Fibroblast of skin of left biceps (primary cell): ENCODE results near the gene NADSYN1.

Source experiments
- DNase-seq, 2 experiments: peaks; one replicate each; pipeline ENCODE4 v3.0.0-alpha.2; 2013; ENCODE audit warnings: low read depth in 2 of 2

The NADSYN1 gene

DNA sequence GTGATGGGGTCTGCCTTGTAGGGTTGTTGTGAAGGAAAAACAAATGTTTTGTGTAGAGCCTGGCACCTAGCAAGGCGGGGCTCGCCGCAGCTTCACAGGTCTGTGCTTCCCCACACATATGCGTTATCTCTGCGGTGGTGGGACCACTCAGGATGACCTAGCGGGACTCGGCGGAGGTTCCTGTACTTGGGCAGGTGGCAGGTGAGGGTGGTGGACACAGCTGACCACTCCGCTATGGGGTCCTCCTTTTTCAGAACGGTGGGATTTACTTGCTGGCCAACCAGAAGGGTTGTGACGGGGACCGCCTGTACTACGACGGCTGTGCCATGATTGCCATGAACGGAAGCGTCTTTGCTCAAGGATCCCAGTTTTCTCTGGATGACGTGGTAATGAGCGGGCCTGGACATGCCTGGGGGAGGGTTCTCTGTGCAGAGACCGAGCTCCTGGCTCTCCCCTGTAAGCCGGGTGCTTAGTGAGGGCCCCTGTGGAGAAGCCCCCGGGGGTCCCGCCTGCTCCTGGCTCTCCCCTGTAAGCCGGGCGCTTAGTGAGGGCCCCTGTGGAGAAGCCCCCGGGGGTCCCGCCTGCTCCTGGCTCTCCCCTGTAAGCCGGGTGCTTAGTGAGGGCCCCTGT, 21.3 kb downstream of the NADSYN1 start:
- no peak for DNase-seq

DNA sequence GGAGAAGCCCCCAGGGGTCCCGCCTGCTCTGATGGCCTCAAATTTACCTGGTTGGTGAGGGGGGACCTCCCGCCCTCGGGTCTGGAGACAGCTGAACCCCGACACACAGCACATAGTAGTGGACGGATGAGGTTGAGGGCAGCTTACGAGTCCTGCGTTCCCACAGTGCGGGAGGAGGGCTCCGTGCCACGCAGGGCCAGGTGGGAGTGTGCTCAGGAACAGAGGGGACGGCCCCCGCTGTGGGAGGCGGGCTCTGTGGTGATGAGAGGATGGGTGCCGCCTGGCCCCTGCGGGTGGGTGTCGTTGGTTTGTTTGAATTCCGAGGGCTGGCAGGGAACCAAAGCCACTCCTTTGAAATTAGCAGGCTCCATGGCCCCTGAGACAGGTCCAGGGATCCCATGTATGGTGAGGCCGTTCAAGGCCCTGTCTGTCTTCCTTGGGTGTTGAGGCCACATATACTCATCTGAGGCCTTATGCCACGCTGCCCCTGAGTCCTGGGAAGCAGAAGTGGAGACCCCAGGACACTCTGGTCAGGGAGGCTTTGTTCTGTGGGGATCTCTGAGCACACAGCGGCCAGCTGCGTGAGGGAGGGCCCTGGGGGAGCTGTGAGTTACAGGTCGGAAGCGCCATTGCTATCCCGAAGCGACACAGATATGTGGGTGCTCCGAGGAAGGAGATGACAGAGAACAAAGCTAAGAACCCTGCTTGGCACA, 21.9 kb downstream of the NADSYN1 start:
- DNase-seq: no peak

DNA sequence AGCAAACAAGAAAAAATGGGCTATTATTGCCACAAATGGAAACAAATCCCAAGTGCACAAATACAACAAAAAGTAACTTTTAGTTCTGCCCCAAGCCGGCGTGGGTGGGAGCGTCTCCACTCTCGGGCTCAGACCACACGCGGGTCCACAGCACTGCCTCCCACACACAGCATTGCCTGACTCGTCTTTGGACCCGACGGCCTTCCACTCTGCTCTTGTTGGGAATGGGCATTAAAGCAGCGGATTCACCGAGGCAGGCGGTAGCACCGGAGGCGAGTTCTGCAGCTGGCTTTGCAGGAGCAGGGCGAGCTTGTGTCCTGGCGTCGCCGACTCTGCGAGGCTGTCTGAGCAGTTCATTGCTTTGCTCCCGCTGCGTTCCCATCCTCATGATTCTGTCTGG, 23.0 kb downstream of the NADSYN1 start:
- no peak for DNase-seq

DNA sequence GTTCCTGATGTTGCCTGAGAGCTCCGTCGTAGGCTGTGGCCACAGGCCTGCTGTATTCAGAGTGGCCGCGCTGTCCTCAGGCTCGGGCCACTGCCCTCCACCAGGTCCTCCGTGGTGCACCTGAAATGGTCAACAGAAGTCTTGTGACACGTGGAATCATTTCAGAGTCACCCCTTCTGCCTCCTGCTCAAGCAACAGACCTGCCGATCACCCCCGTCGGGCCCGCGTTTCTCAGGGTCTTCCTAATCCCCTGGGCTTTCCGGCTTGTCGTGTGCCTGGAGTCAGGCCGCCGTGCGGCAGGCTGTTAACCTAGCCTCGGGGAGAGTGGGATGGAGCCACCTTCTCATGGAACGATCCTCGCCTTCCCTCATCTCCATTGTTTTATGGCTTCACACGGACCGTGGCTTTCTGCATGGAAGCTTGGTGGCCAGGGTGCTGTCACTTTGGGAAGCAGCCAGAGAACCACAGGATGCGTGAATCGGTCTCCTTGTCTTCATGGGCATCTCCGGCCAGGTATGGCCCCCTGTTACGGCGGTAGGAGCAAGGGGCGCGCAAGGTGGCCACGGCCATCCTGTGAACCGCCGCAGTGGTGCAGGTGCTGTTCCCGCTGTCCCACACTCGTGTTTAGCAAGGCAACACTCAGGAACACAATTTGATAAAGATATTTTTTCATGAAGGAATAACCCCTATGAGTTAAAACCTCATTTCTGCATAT, 24.1 kb downstream of the NADSYN1 start:
- DNase-seq: no peak

DNA sequence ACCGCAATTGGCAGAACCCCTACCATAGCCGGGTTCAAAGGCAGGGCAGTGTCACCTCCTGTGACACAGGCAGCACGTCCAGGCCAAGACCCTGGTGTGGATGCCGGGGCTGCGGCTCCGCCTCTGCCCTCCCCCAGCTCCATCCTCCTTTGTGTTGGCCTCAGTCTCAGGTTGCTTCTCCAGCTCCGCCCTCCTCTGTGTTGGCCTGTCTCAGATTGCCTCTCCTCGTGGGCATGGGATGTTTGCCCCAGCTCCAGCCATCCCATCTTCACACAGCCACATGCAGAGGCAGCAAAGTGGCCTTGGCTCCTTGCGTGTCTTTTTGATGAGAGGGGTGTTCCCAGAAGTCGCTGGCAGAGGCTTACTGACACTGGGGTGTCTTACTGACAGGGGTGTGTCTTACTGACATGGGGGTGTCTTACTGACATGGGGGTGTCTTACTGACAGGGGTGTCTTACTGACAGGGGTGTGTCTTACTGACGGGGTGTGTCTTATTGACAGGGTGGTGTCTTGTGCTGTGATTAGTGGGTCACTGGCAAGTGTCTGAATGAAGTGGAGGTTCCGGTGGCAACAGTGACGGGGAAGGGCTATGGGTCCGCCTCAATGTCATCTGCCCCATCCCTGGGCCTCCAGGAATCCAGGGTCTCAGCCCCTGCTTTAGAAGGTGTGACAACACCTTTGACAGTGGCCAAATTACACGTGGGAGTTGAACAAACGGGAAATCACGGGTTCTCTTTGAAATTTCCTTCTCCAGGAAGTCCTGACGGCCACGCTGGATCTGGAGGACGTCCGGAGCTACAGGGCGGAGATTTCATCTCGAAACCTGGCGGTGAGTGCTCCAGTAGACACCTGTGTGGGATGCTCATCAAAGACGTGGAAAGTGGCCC, 24.9 kb downstream of the NADSYN1 start:
- DNase-seq: no peak

DNA sequence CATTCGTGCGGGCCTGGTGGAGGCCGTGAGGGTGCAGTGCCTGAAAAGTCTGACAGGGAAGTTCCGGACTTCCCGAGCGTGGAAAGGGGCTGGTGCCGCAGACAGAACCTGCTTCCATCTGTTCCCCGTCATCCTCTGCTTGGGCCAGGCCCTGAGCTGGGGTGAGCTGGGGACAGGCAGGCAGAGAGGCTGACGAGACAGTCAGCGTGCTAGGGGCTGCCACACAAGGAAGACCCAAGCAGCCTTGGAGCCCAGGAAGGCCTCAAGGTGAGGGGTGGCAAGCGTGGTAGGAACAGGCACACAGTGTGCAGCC, 25.5 kb downstream of the NADSYN1 start:
- DNase-seq: no peak

DNA sequence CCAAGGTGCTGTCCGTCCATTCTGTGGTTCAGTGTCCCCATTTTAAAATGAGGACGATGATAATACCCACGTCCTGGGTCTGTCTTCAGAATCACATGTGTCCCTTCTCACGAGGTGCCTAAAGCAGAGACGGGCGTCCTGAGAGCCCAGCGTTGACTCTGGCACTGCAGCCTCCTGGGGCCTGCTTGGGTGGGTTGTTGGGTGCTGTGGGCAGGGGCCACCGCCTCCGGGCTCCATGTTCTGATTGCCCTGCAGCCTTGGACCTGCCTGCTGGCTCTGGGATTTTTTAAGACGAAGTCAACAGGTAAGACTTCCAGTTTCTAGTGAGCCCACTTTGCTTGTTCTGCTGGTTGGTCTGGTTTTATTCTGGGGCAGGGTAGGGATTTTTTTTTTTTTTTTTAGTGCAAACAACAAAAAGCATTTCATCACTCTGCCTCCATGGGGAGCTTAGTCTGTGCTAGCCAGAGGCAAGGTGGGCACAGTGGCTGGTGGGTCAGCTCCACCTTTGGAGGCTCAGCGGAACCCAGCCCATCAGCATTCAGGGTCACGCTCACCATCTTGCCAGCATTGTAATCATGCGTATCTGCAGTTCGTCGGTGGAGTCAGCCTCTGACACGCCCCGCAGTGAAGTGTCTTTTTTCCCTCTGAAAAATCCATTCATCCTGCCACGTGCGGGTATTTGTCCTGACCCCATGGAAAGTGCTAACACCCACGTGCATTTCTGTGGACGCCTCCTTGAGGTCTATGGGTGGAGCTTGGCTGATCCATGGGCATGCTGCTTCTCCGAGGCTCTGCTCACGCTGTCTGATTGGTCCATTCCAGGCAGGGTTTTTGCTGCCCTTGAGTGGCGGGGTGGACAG, 28.3 kb downstream of the NADSYN1 start:
- DNase-seq: no peak

DNA sequence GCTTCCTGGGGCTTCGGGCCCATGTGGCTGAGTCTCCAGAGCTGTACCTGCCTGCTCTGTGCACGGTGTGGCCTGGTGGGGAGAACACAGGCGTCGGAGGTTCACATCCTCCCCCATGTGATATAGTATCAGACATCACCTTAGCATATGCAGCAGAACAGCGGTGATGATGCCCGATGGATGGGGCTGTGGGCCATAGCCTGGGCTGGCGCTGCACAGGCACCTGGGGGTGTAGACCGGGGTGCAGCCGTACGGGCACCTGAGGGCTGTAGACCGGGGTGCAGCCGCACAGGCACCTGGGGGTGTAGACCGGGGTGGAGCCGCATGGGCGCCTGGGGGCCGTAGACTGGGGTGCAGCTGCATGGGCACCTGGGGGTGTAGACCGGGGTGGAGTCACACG, 29.2 kb downstream of the NADSYN1 start:
- no peak for DNase-seq

DNA sequence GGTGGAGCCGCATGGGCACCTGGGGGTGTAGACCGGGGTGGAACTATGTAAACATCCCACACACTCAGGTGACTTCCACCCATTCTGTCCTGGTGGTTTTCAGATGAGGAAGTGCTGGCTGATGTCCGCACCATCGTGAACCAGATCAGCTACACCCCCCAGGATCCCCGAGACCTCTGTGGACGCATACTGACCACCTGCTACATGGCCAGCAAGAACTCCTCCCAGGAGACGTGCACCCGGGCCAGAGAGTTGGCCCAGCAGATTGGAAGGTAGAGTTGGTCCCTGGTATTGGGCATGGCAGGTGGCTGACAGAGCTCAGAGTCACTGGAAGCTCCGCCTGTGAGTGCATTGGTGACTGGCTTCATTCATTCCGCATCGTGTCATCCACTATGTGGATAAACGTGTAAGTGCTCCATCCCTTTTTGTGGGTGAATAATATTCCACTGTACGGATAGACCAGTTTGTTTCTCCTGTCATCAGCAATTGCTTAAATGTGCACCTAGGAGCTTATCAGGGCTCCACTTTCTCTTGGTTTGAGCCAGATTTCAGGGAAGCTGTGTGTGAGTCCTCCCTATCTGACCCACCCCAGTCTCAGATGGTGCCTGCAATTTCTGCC, 29.9 kb downstream of the NADSYN1 start:
- DNase-seq: no peak

DNA sequence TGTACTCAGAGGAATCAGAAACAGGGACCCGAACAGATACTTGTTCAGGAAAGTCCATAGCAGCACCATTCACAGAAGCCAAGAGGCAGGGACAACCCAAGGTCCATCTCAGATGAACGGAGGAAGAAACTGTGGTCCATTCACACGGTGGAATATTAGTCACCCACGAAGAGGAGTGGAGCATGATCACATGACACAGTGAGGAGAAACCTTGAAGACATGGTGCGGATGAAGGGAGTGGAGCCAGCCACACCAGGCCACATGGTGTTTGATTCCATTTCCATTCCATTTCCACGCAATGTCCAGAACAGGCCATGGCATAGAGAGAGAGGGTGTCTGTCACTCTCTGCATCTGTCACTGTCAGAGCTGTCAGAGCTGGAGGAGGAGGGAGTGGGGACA, 30.7 kb downstream of the NADSYN1 start:
- no peak for DNase-seq

DNA sequence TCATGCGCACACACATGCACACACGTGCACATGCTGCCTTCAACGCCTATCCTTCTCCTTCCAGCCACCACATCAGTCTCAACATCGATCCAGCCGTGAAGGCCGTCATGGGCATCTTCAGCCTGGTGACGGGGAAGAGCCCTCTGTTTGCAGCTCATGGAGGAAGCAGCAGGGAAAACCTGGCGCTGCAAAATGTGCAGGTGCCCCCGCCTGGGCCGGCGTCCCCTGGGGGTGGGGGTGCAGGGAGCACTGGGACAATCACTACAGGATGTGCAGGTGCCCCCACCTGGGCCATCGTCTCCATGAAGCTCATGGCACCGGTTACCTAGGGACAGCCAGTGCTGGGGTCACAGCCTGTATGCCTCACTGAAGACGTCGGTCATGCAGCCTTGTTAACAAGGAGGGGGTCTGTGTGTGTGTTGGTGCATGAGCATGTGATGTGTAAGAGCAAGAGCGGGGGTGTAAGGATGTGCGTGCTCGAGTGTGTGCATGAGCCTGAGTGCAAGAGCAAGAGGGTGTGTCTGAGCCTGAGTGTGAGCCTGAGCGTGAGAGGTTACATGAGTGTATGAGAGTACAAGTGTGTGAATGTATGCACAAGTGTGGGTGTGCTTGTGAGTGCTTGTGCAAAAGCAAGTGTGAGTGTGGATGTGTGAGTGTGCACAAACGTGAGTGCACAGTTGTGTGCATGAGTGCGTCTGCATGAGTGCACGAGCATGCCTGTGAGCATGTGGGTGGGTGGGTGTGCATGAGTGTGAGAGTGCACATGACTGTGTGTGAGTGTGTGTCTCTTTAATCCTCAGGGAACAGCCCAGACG, 31.5 kb downstream of the NADSYN1 start:
- DNase-seq: no peak

DNA sequence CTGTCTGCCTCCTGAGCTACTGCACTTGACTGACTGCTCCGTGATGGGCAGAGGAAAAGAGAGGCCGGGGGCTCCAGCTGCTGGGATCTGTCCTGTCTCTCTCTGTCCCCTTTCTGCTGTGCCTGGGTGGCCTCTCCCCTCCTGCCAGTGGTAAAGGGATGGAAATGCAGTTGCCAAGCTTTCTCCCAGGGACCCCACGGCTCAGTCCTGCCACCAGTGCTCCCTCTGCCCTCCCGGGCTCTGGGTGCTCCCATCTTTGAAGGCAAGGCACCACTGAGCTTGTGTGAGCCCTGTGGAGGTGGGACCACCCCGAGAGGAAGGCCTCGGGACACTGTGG, 32.0 kb downstream of the NADSYN1 start:
- no peak for DNase-seq

DNA sequence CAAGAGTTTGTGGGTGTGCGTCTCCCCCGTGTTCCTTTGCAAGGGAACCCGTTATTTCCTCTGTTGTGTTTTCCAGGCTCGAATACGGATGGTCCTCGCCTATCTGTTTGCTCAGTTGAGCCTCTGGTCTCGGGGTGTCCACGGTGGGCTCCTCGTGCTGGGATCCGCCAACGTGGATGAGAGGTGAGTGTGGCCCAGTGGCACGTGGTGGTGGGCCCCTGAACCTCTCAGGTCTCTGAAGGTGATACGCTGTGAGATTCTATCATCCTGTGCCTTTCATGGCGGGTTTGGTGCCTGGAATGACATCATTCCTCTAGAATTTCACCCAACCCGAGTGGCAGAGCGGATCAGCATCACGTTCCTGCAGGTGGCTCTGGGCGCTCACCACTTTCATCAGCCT, 32.5 kb downstream of the NADSYN1 start:
- DNase-seq: no peak

DNA sequence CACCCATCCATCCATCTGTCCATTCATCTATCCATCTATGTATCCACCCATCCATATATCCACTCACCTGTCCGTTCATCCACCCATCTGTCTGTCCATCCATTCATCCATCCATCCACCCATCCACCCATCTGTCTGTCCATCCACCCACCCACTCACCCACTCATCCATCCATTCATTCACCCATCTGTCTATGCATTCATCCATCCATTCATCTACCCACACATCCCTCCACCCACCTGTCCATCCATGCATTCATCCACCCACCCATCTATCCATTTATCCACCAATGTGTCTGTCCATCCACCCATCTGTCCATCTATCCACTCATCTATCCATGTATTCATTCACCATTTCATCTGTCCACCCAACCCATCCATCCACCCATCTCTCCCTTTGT, 33.3 kb downstream of the NADSYN1 start:
- DNase-seq: no peak

DNA sequence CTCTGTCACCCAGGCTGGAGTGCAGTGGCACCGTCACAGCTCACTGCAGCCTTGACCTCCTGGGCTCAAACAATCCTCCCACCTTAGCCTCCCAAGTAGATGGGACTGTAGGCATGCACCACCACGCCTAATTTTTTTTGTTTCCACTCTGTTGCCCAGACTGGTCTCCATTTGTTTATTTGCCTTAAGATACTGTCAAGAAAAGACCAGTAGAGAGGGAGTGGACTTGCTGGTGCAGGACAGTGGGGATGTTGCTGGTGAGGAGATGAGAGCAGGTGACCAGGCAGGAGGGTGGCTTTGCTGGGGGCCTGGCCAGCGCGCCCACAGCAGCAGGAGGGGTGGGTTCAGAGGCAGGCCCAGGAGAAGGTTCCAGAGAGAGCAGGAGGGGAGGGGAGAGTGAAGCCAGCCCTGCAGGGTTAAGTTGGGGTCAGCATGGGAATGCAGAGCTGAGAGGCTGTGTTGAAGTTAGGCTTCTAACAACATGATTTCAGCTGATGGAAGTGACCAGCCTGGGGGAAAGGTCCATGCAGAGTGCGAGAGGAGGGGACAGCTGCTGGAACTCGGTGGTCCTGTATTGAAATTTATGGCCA, 35.8 kb downstream of the NADSYN1 start:
- DNase-seq: no peak

DNA sequence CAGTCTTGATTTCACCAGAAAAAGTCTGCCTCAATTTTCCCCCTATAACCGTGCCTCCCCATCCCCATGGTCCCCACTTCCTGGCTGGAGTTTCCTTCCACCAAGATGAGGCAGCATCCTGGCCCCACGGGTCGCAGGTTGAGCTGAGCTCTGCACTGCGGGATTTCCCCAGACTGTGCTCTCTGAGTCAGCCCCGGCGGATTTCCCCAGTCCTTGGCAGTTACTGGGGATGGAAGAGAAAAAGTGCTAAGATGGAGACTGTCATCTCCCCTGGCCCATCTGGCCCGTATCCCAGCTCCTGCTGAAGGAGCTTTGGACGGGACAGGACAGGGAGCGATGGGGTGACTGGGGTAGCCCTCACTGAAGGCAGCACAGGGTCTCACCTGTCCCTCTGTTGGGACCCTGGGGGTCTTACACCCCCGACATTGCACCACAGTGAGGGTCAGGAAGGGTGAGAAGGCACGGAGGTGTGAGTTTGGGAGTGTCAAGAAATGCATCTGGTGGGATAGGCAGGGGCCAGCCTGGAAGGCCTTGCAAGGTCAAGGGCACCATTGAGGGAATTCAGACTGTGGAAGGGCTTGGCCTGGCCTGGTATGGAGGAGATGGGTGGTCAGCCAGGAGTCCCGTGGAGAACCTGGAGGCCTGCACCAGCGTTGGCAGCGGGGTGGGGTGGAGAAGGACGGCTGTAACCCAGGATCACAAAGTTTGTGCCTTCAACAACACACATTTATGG, 36.5 kb downstream of the NADSYN1 start:
- DNase-seq: no peak

DNA sequence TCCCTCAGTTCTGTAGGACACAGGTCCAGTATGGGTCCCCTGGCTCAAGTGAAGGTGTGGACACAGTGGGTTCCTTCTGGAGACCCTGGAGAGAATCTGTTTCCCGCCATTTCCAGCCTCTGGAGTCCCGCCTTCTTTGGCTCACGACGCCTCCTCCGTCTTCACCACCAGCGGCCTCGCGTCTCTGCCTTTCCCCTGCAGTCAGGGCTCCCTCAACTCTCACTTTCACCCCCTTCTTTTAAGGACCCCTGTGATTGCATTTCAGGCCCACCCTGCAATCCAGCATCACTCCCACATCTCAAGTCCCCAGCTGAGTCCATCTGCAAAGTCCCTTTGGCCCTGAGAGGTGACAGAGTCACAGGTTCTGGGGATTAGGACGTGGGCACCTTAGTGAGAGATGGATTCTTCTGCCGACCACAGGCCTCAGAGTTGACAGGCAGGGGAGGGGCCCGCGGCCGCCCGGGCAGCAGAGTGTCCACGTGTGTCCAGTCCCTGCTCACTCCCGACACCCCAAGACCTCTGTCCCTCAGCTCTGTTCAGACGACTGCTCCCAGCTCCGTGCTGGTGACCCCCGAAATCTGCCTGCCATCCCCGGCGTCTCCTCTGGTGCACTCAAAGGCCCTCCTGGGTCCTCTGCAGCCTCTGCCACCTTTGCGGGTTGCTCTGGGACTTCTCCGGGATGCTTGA, 37.2 kb downstream of the NADSYN1 start:
- DNase-seq: no peak

DNA sequence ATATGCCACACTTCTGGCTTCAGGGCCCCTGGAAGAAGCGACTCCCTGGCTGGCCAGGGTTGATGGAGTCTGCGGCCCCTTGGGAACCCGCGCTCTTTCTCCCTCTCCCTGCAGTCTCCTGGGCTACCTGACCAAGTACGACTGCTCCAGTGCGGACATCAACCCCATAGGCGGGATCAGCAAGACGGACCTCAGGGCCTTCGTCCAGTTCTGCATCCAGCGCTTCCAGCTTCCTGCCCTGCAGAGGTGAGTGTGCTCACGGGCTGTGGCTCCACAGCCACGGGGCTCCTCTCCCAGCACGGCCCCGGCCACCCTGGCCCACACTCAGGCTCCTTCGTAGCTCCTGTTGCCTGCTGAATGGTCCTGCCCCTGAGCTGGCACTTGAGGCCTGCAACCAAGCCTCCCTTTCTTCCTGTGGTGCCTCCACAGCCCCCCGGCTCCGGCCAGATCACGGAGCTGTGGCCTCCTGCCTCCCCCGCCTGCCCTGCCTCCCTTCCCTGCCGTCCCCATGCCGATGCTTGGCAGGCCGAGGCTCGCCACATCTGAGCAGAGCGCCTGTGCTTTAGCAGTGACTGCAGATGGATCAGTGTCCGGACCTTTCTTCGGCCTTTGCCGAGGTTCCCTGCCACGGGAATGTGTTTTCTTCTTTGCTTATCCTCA, 37.9 kb downstream of the NADSYN1 start:
- no peak for DNase-seq
